HepG2 (cell line): ENCODE results near the gene KIF1B. TPM values are rescaled to one million over a fixed set of nuclear protein-coding genes. Genes with fewer than 3 reads are reported as not detected.
A peak's percentile ranks its signal among the peaks of the same experiment; 100 is the strongest.

Source experiments
- ATAD3A ChIP-seq: sonication (generic); formaldehyde crosslinking; IDR thresholded peaks from 2 replicates; pipeline ENCODE4 v1.4.0; 2020; ENCODE audit warnings: missing genetic modification reagents
- ATF2 ChIP-seq: sonication (generic); formaldehyde crosslinking; IDR thresholded peaks from 2 replicates; pipeline ENCODE4 v1.4.0; 2020; ENCODE audit warnings: missing genetic modification reagents
- BATF2 ChIP-seq: sonication (generic); formaldehyde crosslinking; IDR thresholded peaks from 2 replicates; pipeline ENCODE4 v1.8.0; 2022; ENCODE audit warnings: mild to moderate bottlenecking, missing genetic modification reagents, moderate library complexity
- BORCS8-MEF2B ChIP-seq: sonication (generic); formaldehyde crosslinking; IDR thresholded peaks from 2 replicates; pipeline ENCODE4 v1.8.0; 2022; ENCODE audit warnings: mild to moderate bottlenecking, missing genetic modification reagents
- CBX2 ChIP-seq, 2 experiments: fragments of 200-600 bp in 1 of 2; sonication (generic); formaldehyde crosslinking in 1 of 2; IDR thresholded peaks; 2 replicates each; pipeline versions ENCODE4 v1.7.0 to v1.8.1; 2018 to 2022; ENCODE audit warnings: low read depth in 2 of 2, low read length in 1 of 2, mild to moderate bottlenecking in 1 of 2, missing genetic modification reagents in 1 of 2
- FOXP1 ChIP-seq, 2 experiments: fragments of 450-650 bp in 1 of 2; IDR thresholded peaks; 2 replicates each; pipeline ENCODE4 v1.6.1; 2017 to 2018; ENCODE audit warnings: antibody characterized with exemption in 1 of 2
- GATAD2A ChIP-seq: IDR thresholded peaks from 2 replicates; pipeline ENCODE4 v1.6.1; 2016
- JUND ChIP-seq: sonication (generic); formaldehyde crosslinking; IDR thresholded peaks from 2 replicates; pipeline ENCODE4 v1.8.0; 2022; ENCODE audit warnings: mild to moderate bottlenecking, missing genetic modification reagents
- KMT2A ChIP-seq: sonication (generic); formaldehyde crosslinking; IDR thresholded peaks from 2 replicates; pipeline ENCODE4 v1.4.0; 2020; ENCODE audit warnings: missing genetic modification reagents
- MYNN ChIP-seq: sonication (generic); formaldehyde crosslinking; IDR thresholded peaks from 2 replicates; pipeline ENCODE4 v1.4.0; 2020; ENCODE audit warnings: mild to moderate bottlenecking, low read depth, missing genetic modification reagents
- NCOR1 ChIP-seq: fragments of 200-600 bp; sonication (generic); IDR thresholded peaks from 2 replicates; pipeline ENCODE4 v1.7.0; 2017; ENCODE audit warnings: antibody characterized with exemption, low read length, borderline replicate concordance
- POLR2A ChIP-seq, 2 experiments: IDR thresholded peaks; 2 replicates each; pipeline ENCODE4 v1.6.1; 2011; ENCODE audit warnings: low read depth in 2 of 2, low read length in 2 of 2, mild to moderate bottlenecking in 1 of 2, moderate library complexity in 1 of 2; ENCODE audit not compliant: insufficient read depth in 1 of 2
- REL ChIP-seq: sonication (generic); formaldehyde crosslinking; conservative IDR thresholded peaks from 2 replicates; pipeline ENCODE4 v1.8.0; 2022; ENCODE audit warnings: mild to moderate bottlenecking, missing genetic modification reagents, moderate library complexity
- SRF ChIP-seq: IDR thresholded peaks from 2 replicates; pipeline ENCODE4 v1.6.1; 2011; ENCODE audit warnings: mild to moderate bottlenecking, low read depth, low read length, moderate library complexity
- TAF15 ChIP-seq: fragments of 200-400 bp; formaldehyde crosslinking; IDR thresholded peaks from one replicate; pipeline ENCODE4 v1.6.1; 2018; ENCODE audit warnings: mild to moderate bottlenecking, low read depth, low read length; ENCODE audit not compliant: poor library complexity, severe bottlenecking
- TARDBP ChIP-seq: sonication (generic); formaldehyde crosslinking; IDR thresholded peaks from 2 replicates; pipeline ENCODE4 v1.8.0; 2022; ENCODE audit warnings: mild to moderate bottlenecking, missing genetic modification reagents
- TFDP1 ChIP-seq: IDR thresholded peaks from 2 replicates; pipeline ENCODE4 v1.6.1; 2016; ENCODE audit warnings: missing compliant biosample characterization, missing genetic modification reagents, borderline replicate concordance
- ZNF205 ChIP-seq: IDR thresholded peaks from 2 replicates; pipeline ENCODE4 v1.6.1; 2018; ENCODE audit warnings: missing biosample characterization, missing genetic modification reagents
- ZNF329 ChIP-seq: sonication (generic); formaldehyde crosslinking; IDR thresholded peaks from 2 replicates; pipeline ENCODE4 v1.9.0; 2021; ENCODE audit warnings: low read depth, mild to moderate bottlenecking, missing genetic modification reagents
- ZNF34 ChIP-seq: sonication (generic); formaldehyde crosslinking; IDR thresholded peaks from 2 replicates; pipeline ENCODE4 v1.4.0; 2020; ENCODE audit warnings: mild to moderate bottlenecking, missing genetic modification reagents, borderline replicate concordance
- ZNF547 ChIP-seq: sonication (generic); formaldehyde crosslinking; IDR thresholded peaks from 2 replicates; pipeline ENCODE4 v1.5.1; 2020; ENCODE audit warnings: mild to moderate bottlenecking, missing genetic modification reagents
- ZNF660 ChIP-seq: sonication (generic); formaldehyde crosslinking; IDR thresholded peaks from 2 replicates; pipeline ENCODE4 v1.5.1; 2020; ENCODE audit warnings: mild to moderate bottlenecking, low read depth, missing genetic modification reagents, borderline replicate concordance
- polyA plus RNA-seq, 8 experiments: library from polyadenylated mRNA; depleted of rRNA in 3 of 8; stranded (reverse) in 7 of 8; unstranded in 1 of 8; fragments of >200 nt; fragmentation: Illumina TruSeq in 4 of 8; extraction: Trizol in 4 of 8; gene quantifications; 2 replicates each; pipeline versions ENCODE4 v1.2.1 to v1.2.3, GENCODE V29; 2011 to 2016; ENCODE audit warnings: low read depth in 4 of 8, missing spikeins in 1 of 8, mixed read lengths in 1 of 8; ENCODE audit not compliant: insufficient read depth in 1 of 8
- total RNA-seq, 5 experiments: library from RNA; depleted of rRNA; stranded (reverse); fragments of >200 nt; fragmentation: Illumina TruSeq; extraction: Trizol; gene quantifications; 2 replicates each; pipeline ENCODE4 v1.2.3, GENCODE V29; 2016; ENCODE audit warnings: low read depth in 1 of 5
- TF ChIP-seq, protein P1 (sequence below): sonication (generic); formaldehyde crosslinking; IDR thresholded peaks from 2 replicates; pipeline ENCODE4 v1.4.0; 2020; ENCODE audit warnings: mild to moderate bottlenecking, missing genetic modification reagents
- TF ChIP-seq, protein P2 (sequence below): sonication (generic); formaldehyde crosslinking; IDR thresholded peaks from 2 replicates; pipeline ENCODE4 v1.4.0; 2020; ENCODE audit warnings: mild to moderate bottlenecking, missing genetic modification reagents

KIF1B gene
- total and polyA plus RNA-seq, 2 of the 13 experiments (the other 11 are each of a cell fraction or from before 2014, with no cell fraction given) = 26.7 to 32.5 TPM

- TF ChIP-seq, protein P1, sequence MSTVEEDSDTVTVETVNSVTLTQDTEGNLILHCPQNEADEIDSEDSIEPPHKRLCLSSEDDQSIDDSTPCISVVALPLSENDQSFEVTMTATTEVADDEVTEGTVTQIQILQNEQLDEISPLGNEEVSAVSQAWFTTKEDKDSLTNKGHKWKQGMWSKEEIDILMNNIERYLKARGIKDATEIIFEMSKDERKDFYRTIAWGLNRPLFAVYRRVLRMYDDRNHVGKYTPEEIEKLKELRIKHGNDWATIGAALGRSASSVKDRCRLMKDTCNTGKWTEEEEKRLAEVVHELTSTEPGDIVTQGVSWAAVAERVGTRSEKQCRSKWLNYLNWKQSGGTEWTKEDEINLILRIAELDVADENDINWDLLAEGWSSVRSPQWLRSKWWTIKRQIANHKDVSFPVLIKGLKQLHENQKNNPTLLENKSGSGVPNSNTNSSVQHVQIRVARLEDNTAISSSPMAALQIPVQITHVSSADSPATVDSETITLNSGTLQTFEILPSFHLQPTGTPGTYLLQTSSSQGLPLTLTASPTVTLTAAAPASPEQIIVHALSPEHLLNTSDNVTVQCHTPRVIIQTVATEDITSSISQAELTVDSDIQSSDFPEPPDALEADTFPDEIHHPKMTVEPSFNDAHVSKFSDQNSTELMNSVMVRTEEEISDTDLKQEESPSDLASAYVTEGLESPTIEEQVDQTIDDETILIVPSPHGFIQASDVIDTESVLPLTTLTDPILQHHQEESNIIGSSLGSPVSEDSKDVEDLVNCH (CRISPR knock-in tag) = no peak
- TF ChIP-seq BORCS8-MEF2B (CRISPR knock-in tag) (peak; percentile 86; the same call in 1 of the 2 replicates), TAF15 (peak; percentile 69), SRF (peak; percentile 90), MYNN (CRISPR knock-in tag) (no peak), ZNF205 (CRISPR knock-in tag) (no peak; the same call in 1 of the 2 replicates), ZNF34 (CRISPR knock-in tag) (0 out of 2 replicates have a peak, but pooled peaks have one; percentile 72), TARDBP (CRISPR knock-in tag) (no peak; the same call in 1 of the 2 replicates), ZNF660 (CRISPR knock-in tag) (no peak), ZNF547 (CRISPR knock-in tag) (peak; percentile 91; the same call in 1 of the 2 replicates), POLR2A (IDR thresholded peaks at IDR 0.05; ENCODE audit: insufficient read depth in 1 of 2, low read depth in 2 of 2, low read length in 2 of 2) (peak; percentile 90 to 97), NCOR1 (no peak; the same call in 1 of the 2 replicates), ATAD3A (CRISPR knock-in tag) (0 out of 2 replicates have a peak, but pooled peaks have one; percentile 42), FOXP1 (IDR thresholded peaks at IDR 0.05) (no peak), FOXP1 (CRISPR knock-in tag; IDR thresholded peaks at IDR 0.05) (no peak), KMT2A (CRISPR knock-in tag) (peak; percentile 91), CBX2 (IDR thresholded peaks at IDR 0.05; ENCODE audit: low read depth, low read length) (no peak), CBX2 (CRISPR knock-in tag; IDR thresholded peaks at IDR 0.05; ENCODE audit: low read depth) (no peak), ZNF329 (peak; percentile 20; the same call in 1 of the 2 replicates), JUND (CRISPR knock-in tag) (no peak), BATF2 (CRISPR knock-in tag) (peak; percentile 39; the same call in 1 of the 2 replicates), GATAD2A (CRISPR knock-in tag) (peak; percentile 50), REL (CRISPR knock-in tag) (peak; percentile 52; the same call in 1 of the 2 replicates), ATF2 (CRISPR knock-in tag) (peak; percentile 89), TFDP1 (CRISPR knock-in tag) (peak; percentile 79; the same call in 1 of the 2 replicates)
- TF ChIP-seq, protein P2, sequence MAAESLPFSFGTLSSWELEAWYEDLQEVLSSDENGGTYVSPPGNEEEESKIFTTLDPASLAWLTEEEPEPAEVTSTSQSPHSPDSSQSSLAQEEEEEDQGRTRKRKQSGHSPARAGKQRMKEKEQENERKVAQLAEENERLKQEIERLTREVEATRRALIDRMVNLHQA (CRISPR knock-in tag) = peak; percentile 51; the same call in 1 of the 2 replicates
These were observed 188.5 kb downstream of the KIF1B start, which contains the start of gene PGD (continued) for GRCh38 chr1:10398734-10399443.
